Activated CD8-positive, alpha-beta memory T cell treated with anti-CD3 and anti-CD28 coated beads for 36 hours (primary cell): ENCODE data around the gene PPP2R5E. TPM values are rescaled to one million over a fixed set of nuclear protein-coding genes. Genes with fewer than 3 reads are reported as not detected.
"Not testable (repeated sequence)": the region's sequence is repeated elsewhere in the genome, so short reads cannot be mapped to it uniquely, and the experiment has no call there.

Source experiments
- CTCF ChIA-PET: fragments of 350-600 bp; sonication (Branson Sonifier 250); formaldehyde crosslinking; loops from one replicate; lab custom pipeline; 2021; ENCODE audit warnings: antibody characterized with exemption; lab: Charles Lee
- POLR2A ChIA-PET: fragments of 350-600 bp; sonication (Branson Sonifier 250); formaldehyde crosslinking; loops from one replicate; lab custom pipeline; 2021; ENCODE audit warnings: antibody characterized with exemption; lab: Charles Lee
- total RNA-seq, 2 experiments: library from RNA; stranded (reverse); gene quantifications; one replicate each; pipeline ENCODE4 v1.2.3, GENCODE V29; 2021

The PPP2R5E gene
- total RNA-seq, 2 experiments from 2014 or later = 49.9 to 53.3 TPM

DNA sequence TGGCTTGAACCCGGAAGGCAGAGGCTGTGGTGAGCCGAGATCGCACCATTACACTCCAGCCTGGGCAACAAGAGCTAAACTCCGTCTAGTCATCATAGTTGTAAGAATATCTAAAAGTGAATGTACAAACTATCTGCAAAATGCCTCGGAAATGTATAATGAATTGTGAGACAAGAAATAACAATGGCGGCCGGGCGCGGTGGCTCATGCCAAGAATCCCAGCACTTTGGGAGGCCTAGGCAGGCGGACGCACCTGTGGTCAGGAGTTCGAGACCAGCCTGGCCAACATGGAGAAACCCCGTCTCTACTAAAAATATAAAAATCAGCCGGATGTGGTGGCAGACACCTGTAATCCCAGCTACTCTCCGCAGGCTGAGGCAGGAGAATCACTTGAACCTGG, 9.7 kb downstream of the PPP2R5E start:
- ChIA-PET POLR2A (no interaction called here), CTCF (no interaction called here)

DNA sequence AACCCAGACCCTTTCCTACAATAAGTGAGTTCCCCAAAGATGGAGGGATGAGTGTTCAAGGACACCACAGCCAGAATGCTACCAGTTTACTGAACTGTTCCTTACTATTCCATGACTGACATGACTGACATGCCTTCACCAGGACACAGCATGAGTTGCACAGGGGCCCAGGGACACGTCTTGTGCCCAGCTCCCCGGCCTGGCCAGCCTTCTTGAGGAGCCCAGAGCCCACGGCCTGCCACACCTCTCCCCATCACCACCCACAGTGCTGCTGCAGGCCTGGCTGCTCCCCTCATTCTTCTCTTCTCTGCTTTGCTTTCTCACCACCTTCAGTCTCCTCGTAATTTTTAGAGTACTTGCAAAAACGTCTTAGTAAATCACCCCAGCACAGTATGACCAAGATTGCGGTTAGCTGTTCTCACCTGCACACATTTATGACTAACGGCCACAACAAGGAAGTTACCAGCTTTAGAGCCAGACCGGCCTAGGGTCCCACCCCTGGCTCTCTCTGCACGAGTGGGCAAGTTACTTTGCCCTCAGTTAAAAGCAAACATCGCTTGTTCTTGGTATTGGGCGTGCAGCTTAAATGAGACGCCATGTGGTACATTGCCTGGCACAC, 18.5 kb downstream of the PPP2R5E start:
- CTCF ChIA-PET = no interaction called here
- POLR2A ChIA-PET = no interaction called here

DNA sequence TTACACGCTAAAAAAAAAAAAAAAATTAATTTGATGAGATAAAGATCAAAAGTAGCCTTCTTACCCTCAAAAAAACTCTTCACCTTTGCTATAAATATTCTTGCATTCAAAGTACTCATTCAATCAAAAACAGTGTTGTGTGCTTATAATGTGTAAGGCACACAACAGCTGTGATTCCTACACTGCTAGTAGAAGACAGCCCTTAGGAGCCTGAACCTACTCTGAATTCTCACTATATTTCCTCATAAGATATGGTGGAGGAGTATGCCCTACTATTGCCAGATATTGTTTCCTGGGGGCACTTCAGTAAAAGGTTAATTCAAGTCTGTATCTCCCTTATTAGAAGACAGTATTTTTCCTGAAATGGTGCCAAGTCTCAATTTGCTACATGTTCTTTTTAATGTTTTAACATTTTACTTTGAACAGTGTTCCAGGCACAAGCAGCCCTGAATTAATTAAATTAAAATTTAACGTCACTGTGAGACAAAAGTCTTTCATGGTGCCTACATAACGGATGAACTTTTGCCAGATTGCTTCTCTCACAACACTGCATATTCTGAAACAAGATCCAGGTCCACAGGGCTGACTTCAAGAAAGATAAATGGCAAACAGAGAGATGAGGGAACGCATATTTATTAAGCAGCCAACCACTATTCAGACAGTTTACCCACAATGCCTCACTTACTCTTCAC, 19.3 kb downstream of the PPP2R5E start:
- ChIA-PET POLR2A (no interaction called here), CTCF (no interaction called here)

DNA sequence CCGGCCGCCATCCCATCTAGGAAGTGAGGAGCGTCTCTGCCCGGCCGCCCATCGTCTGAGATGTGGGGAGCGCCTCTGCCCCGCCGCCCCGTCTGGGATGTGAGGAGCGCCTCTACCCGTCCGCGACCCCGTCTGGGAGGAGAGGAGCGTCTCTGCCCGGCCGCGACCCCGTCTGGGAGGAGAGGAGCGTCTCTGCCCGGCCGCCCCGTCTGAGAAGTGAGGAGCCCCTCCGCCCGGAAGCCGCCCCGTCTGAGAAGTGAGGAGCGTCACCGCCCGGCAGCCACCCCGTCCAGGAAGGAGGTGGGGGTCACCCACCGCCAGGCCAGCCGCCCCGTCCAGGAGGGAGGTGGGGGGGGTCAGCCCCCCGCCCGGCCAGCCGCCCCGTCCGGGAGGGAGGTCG, 20.7 kb downstream of the PPP2R5E start:
- CTCF ChIA-PET, POLR2A ChIA-PET: not testable (repeated sequence)

DNA sequence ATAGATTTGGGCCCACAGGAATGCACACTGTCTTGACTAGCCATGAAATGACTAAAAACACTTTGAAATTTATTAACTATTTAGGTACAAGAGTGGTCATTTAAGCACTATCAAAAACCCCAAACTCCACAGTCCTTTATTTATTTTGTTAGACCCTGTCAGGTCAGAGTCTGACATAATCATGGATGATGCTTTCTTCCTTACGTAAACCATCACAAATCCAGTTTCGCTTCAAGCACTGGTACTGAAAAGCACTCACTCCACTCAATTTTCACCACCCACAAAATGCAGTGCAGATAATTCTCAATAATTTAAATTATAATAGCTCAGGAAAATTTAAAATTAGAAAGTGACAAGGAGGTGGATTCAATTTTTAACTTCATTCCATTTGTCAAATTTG, 25.8 kb downstream of the PPP2R5E start:
- ChIA-PET POLR2A (no interaction called here), CTCF (no interaction called here)

DNA sequence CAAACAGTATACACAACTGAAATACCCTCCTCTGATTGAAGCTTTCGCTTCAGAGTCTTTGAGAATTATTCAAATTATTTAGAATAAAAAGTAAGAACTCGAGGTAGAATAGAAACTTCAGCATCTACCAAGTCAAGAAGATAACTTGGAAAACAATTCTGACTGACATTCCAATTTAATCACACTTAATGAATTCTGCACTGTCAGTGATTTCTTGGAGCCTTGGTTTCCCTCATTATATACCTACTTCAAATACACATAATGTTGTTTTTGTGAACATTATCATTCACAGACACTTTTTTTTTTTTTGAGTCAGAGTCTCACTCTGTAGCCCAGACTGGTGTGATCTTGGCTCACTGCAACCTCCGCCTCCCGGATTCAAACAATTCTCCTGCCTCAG, 27.9 kb downstream of the PPP2R5E start:
- ChIA-PET POLR2A (no interaction called here), CTCF (interaction anchor here (0.7 kb wide), 1 partner anchor 22 kb away, joined by 3 read pairs; no protein-coding TSS in a partner anchor)

DNA sequence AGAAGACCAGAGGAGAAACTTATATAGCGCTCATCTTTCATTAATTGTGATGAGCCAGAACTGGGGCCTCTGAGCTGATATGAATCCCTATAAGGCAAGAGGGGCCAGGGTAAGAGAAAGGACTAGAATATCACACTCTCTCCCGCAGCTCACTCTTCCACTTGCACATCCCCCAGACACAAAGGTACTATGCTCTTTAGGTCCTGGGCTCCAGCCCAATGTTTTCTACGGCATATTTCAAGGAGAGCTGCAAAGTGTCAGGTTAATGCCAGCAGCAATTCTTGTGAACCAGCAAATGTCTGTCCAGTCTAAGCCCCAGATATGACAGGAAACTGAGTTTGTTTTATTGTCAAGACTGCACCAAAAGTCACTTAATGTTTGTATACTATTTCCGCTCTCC, 29.4 kb downstream of the PPP2R5E start:
- ChIA-PET POLR2A (no interaction called here), CTCF (no interaction called here)

DNA sequence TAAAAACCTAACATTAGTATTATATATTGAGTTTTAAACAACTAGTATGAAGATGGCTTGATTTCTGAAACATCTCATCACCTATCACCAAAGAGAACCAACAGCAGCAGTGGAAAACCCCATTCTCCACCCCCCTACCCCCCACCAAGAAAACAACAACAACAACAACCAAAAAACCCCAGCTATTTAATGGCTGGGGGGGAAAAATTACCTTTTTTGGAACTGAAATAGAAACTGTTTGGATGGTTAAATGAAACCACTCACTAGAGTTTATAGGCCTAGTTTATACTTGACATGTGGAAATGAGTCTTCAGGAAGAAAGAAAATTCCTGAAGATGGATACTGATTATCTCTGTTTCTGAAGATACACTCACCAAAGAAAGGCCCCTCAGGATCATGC, 30.3 kb downstream of the PPP2R5E start:
- CTCF ChIA-PET = interaction anchor here (0.6 kb wide), 1 partner anchor 36 kb away, joined by 4 read pairs; no protein-coding TSS in a partner anchor
- POLR2A ChIA-PET = no interaction called here

DNA sequence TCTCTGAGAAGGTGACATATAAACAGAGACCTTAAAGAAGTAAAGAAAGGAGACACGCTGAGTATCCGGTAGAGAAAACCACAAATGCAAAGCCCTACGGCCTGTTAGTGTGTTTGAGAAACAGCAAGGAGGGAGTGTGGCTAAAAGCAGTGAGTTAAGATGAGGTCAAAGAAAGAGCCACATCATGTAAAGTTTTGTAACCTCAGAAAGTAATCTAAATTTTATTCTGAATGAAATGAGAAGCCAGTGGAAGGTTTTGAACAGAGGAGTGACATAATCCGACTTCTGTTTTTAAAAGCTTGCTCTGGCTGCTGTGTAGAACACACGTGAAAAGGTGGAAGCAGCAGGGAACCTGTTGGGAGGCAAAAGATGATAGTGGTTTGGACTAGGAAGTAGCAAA, 32.6 kb downstream of the PPP2R5E start:
- POLR2A ChIA-PET = interaction anchor here (0.8 to 1.0 kb wide), 2 partner anchors 33 kb away, joined by 3 read pairs; partner anchors contain the start of gene PPP2R5E
- CTCF ChIA-PET = no interaction called here

DNA sequence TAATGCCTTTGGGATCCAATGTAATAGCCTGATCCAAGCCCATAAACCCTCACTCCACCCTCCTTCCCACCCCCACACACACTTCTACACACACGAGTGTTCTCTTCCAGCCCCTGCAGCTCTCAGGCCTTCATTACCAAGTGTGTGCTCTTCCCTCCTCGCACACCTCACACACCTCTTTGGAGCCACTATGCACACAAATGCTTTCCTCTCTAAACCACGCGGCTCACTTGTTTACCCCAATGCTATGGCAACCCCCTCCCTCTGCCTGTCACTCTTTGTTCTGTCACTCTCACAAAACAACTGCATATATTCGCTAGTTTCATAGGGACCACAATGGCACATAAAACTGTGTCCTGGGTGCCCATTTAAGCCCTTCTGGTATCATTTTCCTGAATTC, 35.1 kb downstream of the PPP2R5E start:
- ChIA-PET CTCF (no interaction called here), POLR2A (no interaction called here)

DNA sequence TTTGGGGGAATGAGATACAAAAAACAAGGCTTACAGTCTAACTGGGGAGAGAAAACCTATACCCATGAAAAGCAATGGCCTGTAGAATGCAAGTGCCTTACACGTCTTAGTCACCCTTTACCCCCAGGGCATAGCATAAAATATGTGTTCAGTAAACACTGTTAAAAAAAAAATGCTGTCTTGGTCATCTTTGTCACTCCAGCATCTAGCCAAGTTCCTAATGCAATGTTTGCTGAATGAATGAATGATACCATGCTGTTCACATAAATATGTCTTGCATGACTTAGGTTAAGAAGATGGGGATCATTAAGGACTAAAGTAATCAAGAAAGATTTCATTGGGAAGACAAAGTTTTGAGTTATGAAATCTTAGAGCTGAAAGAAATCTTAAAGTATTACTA, 38.5 kb downstream of the PPP2R5E start:
- CTCF ChIA-PET = no interaction called here
- POLR2A ChIA-PET = no interaction called here

DNA sequence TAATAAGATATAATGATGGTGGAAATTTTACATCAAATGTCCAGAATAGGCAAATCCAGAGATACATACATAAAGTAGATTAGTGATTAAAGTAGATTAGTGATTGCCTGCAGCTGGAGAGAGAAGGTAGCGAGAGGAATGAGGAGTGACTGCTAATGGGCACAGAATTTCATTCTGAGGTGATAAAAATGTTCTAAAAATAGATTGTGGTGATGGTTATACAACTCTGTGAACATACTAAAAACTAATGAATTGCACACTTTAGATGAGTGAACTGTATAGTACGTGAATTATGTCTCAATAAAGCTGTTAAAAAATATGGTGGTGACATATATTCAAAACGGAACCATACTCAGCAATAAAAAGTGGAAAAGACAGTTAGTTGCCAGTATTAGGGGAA, 41.7 kb downstream of the PPP2R5E start:
- CTCF ChIA-PET = interaction anchor here (0.7 kb wide), 1 partner anchor 135 kb away, joined by 3 read pairs; no protein-coding TSS in a partner anchor
- POLR2A ChIA-PET = no interaction called here

DNA sequence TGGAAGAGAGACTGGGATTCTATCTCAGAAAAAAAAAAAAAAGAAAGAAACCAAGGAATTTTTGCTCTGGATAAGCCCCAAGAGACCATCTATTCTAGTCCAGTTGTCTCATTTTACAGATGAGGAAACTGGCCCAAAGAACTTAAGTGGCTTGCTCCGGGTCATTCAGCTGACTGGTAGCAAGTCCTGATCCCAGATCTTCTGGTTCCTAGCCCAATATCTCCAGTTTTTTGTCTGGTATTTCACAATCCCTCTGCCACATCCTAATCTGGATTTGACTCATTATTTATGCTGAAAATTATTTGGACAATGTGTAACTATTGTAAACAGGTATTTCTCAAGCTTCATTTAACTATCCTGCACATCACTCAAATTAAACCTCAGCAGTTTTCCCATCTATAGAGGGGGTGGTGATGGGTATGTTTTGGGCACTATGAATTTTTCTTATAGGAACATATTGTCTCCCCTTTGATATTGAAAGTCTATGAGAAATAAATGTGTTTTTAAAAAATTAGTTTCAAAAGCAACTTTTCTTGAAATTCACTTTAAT, 43.4 kb downstream of the PPP2R5E start:
- CTCF ChIA-PET = no interaction called here
- POLR2A ChIA-PET = no interaction called here

DNA sequence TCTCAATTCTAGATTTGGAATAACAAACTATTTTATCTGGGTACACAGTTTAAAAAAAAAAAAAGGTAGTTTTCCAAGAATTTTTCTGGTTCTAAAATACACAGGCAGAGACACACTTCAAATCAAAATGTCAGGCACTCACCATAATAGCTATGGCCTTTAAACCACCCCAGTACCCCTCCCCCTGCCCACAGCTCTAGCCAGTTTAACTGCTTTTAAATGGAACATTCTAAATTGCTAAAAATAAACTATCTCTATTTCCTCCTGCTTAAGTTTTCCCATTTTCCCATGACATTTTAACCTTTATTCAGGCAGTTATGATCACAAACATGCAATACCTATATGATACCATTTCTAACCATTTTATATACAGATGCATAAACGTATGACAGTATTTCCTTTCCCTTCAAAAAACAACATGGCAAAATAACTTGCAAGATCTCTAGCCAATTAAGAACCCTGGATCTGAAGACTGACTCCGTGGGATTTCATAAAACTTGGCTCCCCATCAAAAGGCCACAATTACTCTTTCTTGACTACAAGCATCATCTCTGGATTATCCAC, 46.3 kb downstream of the PPP2R5E start:
- ChIA-PET CTCF (no interaction called here), POLR2A (no interaction called here)

DNA sequence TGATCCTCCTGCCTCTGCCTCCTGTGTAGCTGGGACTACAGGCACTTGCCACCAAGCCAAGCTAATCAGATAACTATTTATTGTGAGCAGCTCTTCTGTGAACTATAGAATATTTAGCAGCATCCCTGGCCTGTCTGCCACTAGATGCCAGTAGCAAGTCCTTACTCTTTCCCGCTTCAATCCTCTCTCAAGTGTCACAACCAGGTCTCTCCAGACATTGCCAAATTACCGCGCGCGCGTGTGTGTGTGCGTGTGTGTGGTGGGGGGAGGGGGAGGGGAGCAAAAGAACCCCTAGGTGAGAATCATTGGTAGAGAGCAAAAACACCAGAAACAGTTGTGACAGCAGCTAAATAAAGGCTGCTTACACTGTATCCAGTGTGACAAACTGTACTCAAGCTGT, 49.9 kb downstream of the PPP2R5E start:
- CTCF ChIA-PET = interaction anchor here (0.6 kb wide), 1 partner anchor 56 kb away, joined by 5 read pairs; no protein-coding TSS in a partner anchor
- POLR2A ChIA-PET = no interaction called here

DNA sequence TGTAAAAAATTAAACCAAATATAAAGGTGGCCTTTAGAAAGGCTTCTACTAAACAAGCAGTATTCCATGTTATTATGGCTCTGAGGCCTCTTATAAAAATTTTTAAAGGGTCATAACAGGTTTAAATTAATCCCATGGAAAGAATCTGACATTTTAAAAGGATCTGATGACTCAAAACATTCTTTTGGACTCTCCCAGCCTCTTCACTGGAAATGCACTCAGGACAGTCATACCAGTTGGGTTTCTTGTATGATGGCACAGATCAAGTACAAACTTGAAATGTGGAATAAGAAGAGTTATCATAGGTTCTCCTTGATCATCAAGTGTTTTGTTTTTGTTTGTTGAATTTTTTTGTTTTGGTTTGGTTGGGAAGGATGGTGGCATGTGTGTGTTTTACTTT, 50.8 kb downstream of the PPP2R5E start:
- ChIA-PET POLR2A (no interaction called here), CTCF (no interaction called here)

DNA sequence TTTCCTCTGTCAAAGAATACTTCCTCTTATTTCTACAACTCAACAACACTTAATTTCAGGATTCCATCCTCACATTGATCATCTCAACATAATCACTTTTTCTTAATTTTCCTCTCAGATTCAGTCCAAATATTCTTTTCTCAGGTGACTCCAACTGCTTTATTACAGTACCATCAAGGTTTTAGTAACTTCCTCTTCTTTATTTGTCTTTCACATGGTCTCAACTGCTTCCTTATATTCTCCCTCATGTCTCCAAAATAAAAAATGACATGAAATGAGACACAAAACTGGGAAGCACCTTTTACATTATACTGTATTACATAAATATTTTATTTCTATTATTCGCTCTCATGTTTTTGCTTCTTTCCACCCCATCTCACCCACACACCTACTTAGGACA, 55.5 kb downstream of the PPP2R5E start:
- CTCF ChIA-PET = no interaction called here
- POLR2A ChIA-PET = no interaction called here

DNA sequence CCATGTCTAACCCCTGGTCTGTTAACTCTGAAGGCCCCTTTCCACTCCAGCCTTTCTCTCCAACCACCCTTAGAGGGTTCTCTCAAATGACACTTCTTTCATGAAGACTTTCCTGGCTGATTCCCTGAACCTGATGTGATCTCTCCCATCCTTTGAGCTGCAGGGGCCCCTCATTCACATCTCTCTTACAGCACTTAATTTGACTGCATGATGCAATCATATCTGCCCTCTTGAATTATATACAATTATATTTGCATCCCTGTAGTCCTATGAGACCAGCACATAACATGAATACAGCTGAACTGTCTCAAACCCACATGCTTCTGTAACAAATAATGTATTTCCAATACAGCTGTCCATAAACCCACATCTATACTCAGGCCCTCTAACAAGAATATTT, 56.4 kb downstream of the PPP2R5E start:
- CTCF ChIA-PET = no interaction called here
- POLR2A ChIA-PET = no interaction called here

DNA sequence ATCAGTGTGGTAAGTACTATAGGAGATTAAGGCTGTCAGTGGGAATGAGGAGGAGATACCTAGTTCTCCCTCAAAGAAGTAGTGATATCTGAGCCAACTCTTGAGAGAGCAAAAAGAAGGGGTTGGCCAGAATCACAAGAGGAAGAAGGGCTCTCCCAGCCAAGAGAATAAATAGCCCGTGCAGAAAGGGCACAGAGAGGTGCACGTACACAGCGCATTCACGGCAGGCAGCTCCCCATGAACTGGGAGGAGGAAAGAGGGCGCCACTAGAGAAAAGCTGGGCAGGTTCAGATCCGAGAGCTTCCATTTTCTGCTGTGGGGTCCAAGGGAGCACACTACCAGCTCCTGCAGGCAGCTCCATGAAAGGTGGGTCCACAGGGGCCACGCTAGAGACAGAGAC, 59.9 kb downstream of the PPP2R5E start:
- ChIA-PET POLR2A (no interaction called here), CTCF (no interaction called here)

DNA sequence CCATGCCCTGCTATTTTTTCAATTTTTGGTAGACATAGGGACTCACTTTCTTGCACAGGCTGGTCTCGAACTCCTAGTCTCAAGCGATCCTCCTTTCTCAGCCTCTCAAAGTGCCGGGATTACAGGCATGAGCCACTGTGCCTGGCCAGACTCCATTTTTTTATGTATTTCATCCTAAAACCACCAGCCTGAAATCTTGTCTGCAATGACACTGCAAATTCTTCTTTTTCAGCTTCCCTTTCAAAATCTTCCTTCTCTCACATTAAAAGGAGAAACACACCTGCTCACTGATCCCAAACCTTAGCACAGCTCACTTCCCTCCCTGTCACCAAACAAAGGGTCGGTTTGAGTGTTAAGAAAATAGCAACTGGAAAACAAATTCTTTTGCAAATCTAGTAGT, 62.6 kb downstream of the PPP2R5E start:
- POLR2A ChIA-PET = no interaction called here
- CTCF ChIA-PET = no interaction called here
